GM12878 (cell line): ENCODE measurements around the gene MCM9. TPM values are rescaled to one million over a fixed set of nuclear protein-coding genes. Genes with fewer than 3 reads are reported as not detected.

ENCODE experiments used
- ASH2L ChIP-seq: fragments of 300-600, 200-600 bp; sonication (generic); IDR thresholded peaks from 2 replicates; pipeline ENCODE4 v1.6.1; 2017; ENCODE audit warnings: low read depth, mild to moderate bottlenecking, borderline replicate concordance
- BACH1 ChIP-seq: fragments of 450-650 bp; IDR thresholded peaks from 2 replicates; pipeline ENCODE4 v1.6.1; 2017; ENCODE audit warnings: mild to moderate bottlenecking, borderline replicate concordance
- BRCA1 ChIP-seq: IDR thresholded peaks from 2 replicates; pipeline ENCODE4 v1.6.1; 2011; ENCODE audit warnings: low read depth, low read length, improper control_type of control experiment
- JUND ChIP-seq: IDR thresholded peaks from 2 replicates; pipeline ENCODE4 v1.6.1; 2012; ENCODE audit warnings: low read depth, mild to moderate bottlenecking, low read length, improper control_type of control experiment, moderate library complexity
- KAT2A ChIP-seq: conservative IDR thresholded peaks from 2 replicates; pipeline ENCODE4 v1.6.1; 2011; ENCODE audit warnings: low read depth, low read length; ENCODE audit not compliant: control insufficient read depth
- MTA2 ChIP-seq: fragments of 450-650 bp; IDR thresholded peaks from 2 replicates; pipeline ENCODE4 v1.6.1; 2016; ENCODE audit warnings: low read depth, mild to moderate bottlenecking, moderate library complexity
- NFIC ChIP-seq: IDR thresholded peaks from 2 replicates; pipeline ENCODE4 v1.6.1; 2012; ENCODE audit warnings: low read depth, mild to moderate bottlenecking, inconsistent platforms, low read length, moderate library complexity
- NR2C1 ChIP-seq: fragments of 450-650 bp; IDR thresholded peaks from 2 replicates; pipeline ENCODE4 v1.6.1; 2017; ENCODE audit warnings: antibody characterized with exemption, mild to moderate bottlenecking, moderate library complexity
- RAD21 ChIP-seq: IDR thresholded peaks from 2 replicates; pipeline ENCODE4 v1.6.1; 2011; ENCODE audit warnings: mild to moderate bottlenecking, low read depth, low read length, moderate library complexity; ENCODE audit not compliant: insufficient read depth
- SIN3A ChIP-seq: IDR thresholded peaks from 2 replicates; pipeline ENCODE4 v1.6.1; 2012; ENCODE audit warnings: low read depth, low read length, improper control_type of control experiment
- SMARCA5 ChIP-seq: fragments of 450-650 bp; IDR thresholded peaks from 2 replicates; pipeline ENCODE4 v1.6.1; 2017; ENCODE audit warnings: mild to moderate bottlenecking
- SMC3 ChIP-seq: IDR thresholded peaks from 2 replicates; pipeline ENCODE4 v1.6.1; 2011; ENCODE audit warnings: low read length, improper control_type of control experiment, borderline replicate concordance
- SUPT20H ChIP-seq: IDR thresholded peaks from 2 replicates; pipeline ENCODE4 v1.6.1; 2011; ENCODE audit warnings: low read depth, mild to moderate bottlenecking, low read length, moderate library complexity, borderline replicate concordance; ENCODE audit not compliant: control insufficient read depth
- TAF1 ChIP-seq: IDR thresholded peaks from 2 replicates; pipeline ENCODE4 v1.6.1; 2011; ENCODE audit warnings: mild to moderate bottlenecking, low read depth, low read length, borderline replicate concordance
- TCF12 ChIP-seq: IDR thresholded peaks from 2 replicates; pipeline ENCODE4 v1.6.1; 2011; ENCODE audit warnings: low read depth, mild to moderate bottlenecking, low read length
- YY1 ChIP-seq: IDR thresholded peaks from 2 replicates; pipeline ENCODE4 v1.6.1; 2011; ENCODE audit warnings: low read depth, mild to moderate bottlenecking, low read length
- ZBTB33 ChIP-seq: fragments of 450-650 bp; IDR thresholded peaks from 2 replicates; pipeline ENCODE4 v1.6.1; 2017; ENCODE audit warnings: mild to moderate bottlenecking
- polyA plus RNA-seq, 11 experiments: library from polyadenylated mRNA; depleted of rRNA in 4 of 11; unstranded in 6 of 11; stranded (reverse) in 5 of 11; fragments of >200 nt; fragmentation: Nextera tagmentation in 4 of 11; fragmentation: Illumina TruSeq in 1 of 11; extraction: Ambion mirVana in 4 of 11; extraction: Trizol in 1 of 11; gene quantifications; 1 replicate in 1 of 11; 2 replicates in 10 of 11; pipeline versions ENCODE4 v1.2.1 to v1.2.3, GENCODE V29; 2011 to 2016; ENCODE audit warnings: inconsistent platforms in 2 of 11, missing spikeins in 2 of 11, low read depth in 1 of 11
- total RNA-seq, 4 experiments: library from RNA; depleted of rRNA in 3 of 4; stranded (reverse); fragments of >200 nt in 3 of 4; fragmentation: Illumina TruSeq in 1 of 4; extraction: Trizol in 1 of 4; gene quantifications; 2 replicates each; pipeline versions ENCODE4 v1.2.1 to v1.2.3, GENCODE V29; 2013 to 2021

The MCM9 gene
- total and polyA plus RNA-seq, 10 of the 15 experiments (the other 5 are each of a cell fraction or from before 2014, with no cell fraction given) = 3.4 to 18.5 (median 9.7) TPM

DNA sequence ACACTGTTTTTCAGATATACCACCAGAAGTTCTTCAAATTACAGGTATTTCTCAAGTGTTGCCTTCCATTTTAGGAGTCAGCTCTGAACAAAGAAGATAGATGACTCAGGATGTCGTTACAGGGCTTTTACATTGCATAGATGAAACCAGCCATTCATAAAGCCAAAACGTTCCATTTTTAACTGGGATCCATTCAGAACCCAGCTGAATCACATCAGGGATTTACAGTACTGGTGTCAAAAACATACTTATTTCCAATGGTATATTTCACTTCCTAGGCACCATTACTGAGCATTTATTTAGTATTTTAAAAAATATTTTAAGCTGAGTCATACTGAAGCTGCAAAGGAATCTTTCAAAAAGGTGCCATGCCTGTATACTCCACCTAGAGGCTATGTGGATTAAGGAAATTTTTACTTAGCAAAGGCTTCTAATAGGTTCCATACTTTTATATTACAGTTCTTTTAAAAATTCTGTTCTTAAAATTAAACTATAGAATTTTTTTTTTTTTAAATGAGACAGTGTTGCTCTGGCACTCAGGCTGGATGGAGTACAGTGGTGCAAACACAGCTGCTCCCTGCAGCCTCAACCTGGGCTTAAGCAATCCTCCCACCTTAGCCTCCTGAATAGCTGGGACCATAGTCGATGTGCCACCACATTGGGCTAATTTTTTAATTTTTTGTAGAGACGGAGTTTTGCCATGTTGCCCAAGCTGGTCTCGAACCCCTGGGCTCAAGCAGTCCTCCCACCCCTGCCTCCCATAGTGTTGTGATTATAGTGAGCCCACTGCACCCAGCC lies 38.4 kb downstream of the MCM9 start (continued):
- TF ChIP-seq TCF12 (no peak), TAF1 (no peak), KAT2A (no peak), SMARCA5 (0 out of 2 replicates have a peak, but pooled peaks have one; percentile 56), ASH2L (no peak), BRCA1 (no peak), JUND (0 out of 2 replicates have a peak, but pooled peaks have one; percentile 21), SMC3 (no peak), SIN3A (no peak), RAD21 (peak; percentile 43; the same call in 1 of the 2 replicates), BACH1 (peak; percentile 98), NR2C1 (no peak), NFIC (peak; percentile 47), ZBTB33 (no peak), YY1 (peak; percentile 58; the same call in 1 of the 2 replicates), SUPT20H (no peak), MTA2 (no peak)
